ENCODE data around the gene MLLT6. TPM values are rescaled to one million over a fixed set of nuclear protein-coding genes. Genes with fewer than 3 reads are reported as not detected.

Gene MLLT6
- total RNA-seq, 1 donor from 2014 or later: 59.8 TPM

DNA sequence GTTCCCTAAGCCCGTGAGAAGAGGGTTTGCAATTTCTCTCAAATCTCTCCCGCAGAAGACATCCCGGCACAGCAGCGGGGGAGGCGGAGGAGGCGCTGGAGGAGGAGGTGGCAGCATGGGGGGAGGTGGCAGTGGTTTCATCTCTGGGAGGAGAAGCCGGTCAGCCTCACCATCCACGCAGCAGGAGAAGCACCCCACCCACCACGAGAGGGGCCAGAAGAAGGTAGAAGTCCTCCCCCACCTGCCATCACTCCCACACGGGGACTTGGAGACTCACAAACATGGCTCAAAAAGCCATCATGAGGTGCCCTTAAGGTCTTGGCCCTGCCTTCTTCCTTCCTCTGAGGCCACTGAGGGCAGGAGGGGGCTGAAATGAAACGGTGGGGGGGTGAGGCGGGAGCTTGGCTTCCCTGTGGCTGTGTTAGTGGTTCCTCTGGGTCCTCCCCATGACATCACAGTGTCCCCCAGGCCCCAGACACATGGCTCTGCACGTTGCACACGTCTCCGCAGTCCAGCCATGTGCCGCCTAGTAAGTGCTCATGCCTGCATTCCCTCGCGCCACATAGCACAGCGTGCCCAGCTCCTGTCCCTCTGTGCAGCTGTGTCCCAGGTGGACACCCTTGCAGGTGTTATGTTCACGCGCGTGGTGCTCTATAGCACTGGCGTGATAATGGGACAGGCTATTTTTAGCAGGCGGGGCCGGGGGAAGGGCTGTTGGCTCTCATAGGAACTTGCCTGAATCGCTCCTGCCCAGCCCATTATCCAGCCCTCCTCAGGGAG lies 6.9 kb downstream of the MLLT6 start:
- TF ChIP-seq, protein P1, sequence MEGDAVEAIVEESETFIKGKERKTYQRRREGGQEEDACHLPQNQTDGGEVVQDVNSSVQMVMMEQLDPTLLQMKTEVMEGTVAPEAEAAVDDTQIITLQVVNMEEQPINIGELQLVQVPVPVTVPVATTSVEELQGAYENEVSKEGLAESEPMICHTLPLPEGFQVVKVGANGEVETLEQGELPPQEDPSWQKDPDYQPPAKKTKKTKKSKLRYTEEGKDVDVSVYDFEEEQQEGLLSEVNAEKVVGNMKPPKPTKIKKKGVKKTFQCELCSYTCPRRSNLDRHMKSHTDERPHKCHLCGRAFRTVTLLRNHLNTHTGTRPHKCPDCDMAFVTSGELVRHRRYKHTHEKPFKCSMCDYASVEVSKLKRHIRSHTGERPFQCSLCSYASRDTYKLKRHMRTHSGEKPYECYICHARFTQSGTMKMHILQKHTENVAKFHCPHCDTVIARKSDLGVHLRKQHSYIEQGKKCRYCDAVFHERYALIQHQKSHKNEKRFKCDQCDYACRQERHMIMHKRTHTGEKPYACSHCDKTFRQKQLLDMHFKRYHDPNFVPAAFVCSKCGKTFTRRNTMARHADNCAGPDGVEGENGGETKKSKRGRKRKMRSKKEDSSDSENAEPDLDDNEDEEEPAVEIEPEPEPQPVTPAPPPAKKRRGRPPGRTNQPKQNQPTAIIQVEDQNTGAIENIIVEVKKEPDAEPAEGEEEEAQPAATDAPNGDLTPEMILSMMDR (IDR thresholded peaks at IDR 0.05; ENCODE audit: partially characterized antibody, unreplicated experiment): no peak
- no peak for DNase-seq
- H3K27me3 Mint-ChIP-seq (ENCODE audit: unreplicated experiment): peaks cover 7% of the 10 kb centered on the region
- H3K9me3 Mint-ChIP-seq (ENCODE audit: unreplicated experiment): peaks cover 15% of the 10 kb centered on the region
- no peak overlapping the region for H3K4me3 Mint-ChIP-seq (ENCODE audit: unreplicated experiment)
- peaks cover 5% of the 10 kb centered on the region for H3K4me1 Mint-ChIP-seq (ENCODE audit: low read depth, unreplicated experiment)
- no peak overlapping the region for H3K27ac Mint-ChIP-seq (ENCODE audit: unreplicated experiment)
- H3K36me3 Mint-ChIP-seq (ENCODE audit: unreplicated experiment): no peaks in the 10 kb centered on the region

DNA sequence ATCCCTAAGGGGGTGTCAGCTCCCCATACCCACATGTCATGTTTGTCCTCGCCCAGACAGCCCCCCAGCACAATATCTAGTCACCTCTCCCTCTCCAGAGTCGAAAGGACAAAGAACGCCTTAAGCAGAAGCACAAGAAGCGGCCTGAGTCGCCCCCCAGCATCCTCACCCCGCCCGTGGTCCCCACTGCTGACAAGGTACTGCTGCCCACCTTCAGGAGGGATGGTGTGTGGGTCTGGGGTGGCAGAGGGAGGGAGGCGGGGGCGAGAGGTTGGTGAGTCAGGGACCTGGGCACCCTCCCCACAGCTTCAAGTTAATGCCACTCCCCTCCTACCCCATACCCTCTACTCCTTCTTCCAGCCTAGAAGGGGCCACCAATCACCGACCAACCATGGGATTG lies 7.5 kb downstream of the MLLT6 start:
- peaks cover 9% of the 10 kb centered on the region for H3K9me3 Mint-ChIP-seq (ENCODE audit: unreplicated experiment)
- TF ChIP-seq, protein P1 (IDR thresholded peaks at IDR 0.05; ENCODE audit: partially characterized antibody, unreplicated experiment): no peak
- no peak overlapping the region for H3K4me3 Mint-ChIP-seq (ENCODE audit: unreplicated experiment)

GRCh38 chr17:38713456-38714075 lies 8.5 kb downstream of the MLLT6 start:
- no peaks in the 10 kb centered on the region for H3K36me3 Mint-ChIP-seq (ENCODE audit: unreplicated experiment)
- TF ChIP-seq, protein P1 (IDR thresholded peaks at IDR 0.05; ENCODE audit: partially characterized antibody, unreplicated experiment): no peak
- peaks cover 9% of the 10 kb centered on the region for H3K9me3 Mint-ChIP-seq (ENCODE audit: unreplicated experiment)
- H3K4me1 Mint-ChIP-seq (ENCODE audit: low read depth, unreplicated experiment): peaks cover 5% of the 10 kb centered on the region
- no peak for DNase-seq
- H3K27ac Mint-ChIP-seq (ENCODE audit: unreplicated experiment): no peak overlapping the region
- H3K27me3 Mint-ChIP-seq (ENCODE audit: unreplicated experiment): peaks cover 7% of the 10 kb centered on the region
- no peak overlapping the region for H3K4me3 Mint-ChIP-seq (ENCODE audit: unreplicated experiment)

More for the DNA sequence above, 7.5 kb downstream of the MLLT6 start:
- Mint-ChIP-seq H3K27me3 (ENCODE audit: unreplicated experiment) (peaks cover 7% of the 10 kb centered on the region), H3K4me1 (ENCODE audit: low read depth, unreplicated experiment) (peaks cover 5% of the 10 kb centered on the region), H3K36me3 (ENCODE audit: unreplicated experiment) (no peaks in the 10 kb centered on the region), H3K27ac (ENCODE audit: unreplicated experiment) (no peak overlapping the region)
- DNase-seq: no peak

DNA sequence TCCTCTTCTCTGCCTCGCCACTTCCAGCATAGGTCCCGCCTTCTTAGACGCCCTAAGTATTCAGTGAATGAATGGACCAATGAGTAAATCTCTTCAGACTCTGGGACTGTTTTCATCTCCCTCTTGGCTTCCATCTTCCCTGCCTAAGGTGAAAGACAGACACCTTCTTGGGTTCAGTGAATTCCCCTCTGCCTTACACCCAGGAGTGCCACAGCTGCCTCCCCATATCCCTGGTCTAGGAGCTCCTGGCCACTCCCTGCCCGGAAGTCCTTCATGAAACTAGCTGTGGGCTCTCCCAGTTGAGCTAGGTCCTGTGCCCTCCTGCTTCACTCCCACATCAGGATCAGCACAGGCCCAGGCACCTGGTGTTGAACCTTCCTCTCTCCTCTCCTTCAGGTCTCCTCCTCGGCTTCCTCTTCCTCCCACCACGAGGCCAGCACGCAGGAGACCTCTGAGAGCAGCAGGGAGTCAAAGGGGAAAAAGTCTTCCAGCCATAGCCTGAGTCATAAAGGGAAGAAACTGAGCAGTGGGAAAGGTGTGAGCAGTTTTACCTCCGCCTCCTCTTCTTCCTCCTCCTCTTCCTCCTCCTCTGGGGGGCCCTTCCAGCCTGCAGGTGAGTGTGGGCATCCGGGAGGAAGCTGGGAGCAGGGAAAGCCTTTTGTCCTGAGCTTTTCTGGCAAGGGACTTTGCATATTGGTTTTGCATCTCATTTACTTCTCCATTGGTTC lies 10.3 kb downstream of the MLLT6 start:
- Mint-ChIP-seq H3K27me3 (ENCODE audit: unreplicated experiment) (peaks cover 9% of the 10 kb centered on the region), H3K4me3 (ENCODE audit: unreplicated experiment) (no peak overlapping the region), H3K9me3 (ENCODE audit: unreplicated experiment) (peaks cover 3% of the 10 kb centered on the region), H3K36me3 (ENCODE audit: unreplicated experiment) (no peaks in the 10 kb centered on the region), H3K27ac (ENCODE audit: unreplicated experiment) (no peak overlapping the region), H3K4me1 (ENCODE audit: low read depth, unreplicated experiment) (peaks cover 10% of the 10 kb centered on the region)
- DNase-seq: no peak
- TF ChIP-seq, protein P1 (IDR thresholded peaks at IDR 0.05; ENCODE audit: partially characterized antibody, unreplicated experiment): no peak

Data from glutamatergic neuron (in vitro differentiated cells).